Omental fat pad (tissue), 4 donors: ENCODE data around the gene CCL11. TPM values are rescaled to one million over a fixed set of nuclear protein-coding genes. Genes with fewer than 3 reads are reported as not detected.
A peak's percentile ranks its signal among the peaks of the same experiment; 100 is the strongest.

ENCODE experiments used
- ATAC-seq: fragments of 150-250 bp; one replicate; pipeline ENCODE4 v1.9.1; 2016; ENCODE audit warnings: mild to moderate bottlenecking, moderate library complexity; ENCODE audit not compliant: low FRiP score
- DNase-seq: peaks from one replicate; pipeline ENCODE4 v3.0.0-alpha.2; 2019; ENCODE audit warnings: low spot score
- CTCF ChIP-seq, 3 donors: fragments of 450-650 bp; IDR thresholded peaks; one replicate each; pipeline ENCODE4 v1.5.1; 2016 to 2017; ENCODE audit warnings: antibody characterized with exemption in 3 of 3, mild to moderate bottlenecking in 3 of 3, moderate library complexity in 2 of 3
- total RNA-seq, 4 donors: library from RNA; depleted of rRNA; stranded (reverse); fragments of >200 nt; gene quantifications; one replicate each; pipeline ENCODE4 v1.1.0, GENCODE V29; 2016

The CCL11 gene
- total RNA-seq, 4 donors from 2014 or later, result 3.3 to 37.2 TPM; not detected in 2

GRCh38 chr17:34245351-34245905, 40.1 kb upstream of the CCL11 start:
- no peak for TF ChIP-seq CTCF (IDR thresholded peaks at IDR 0.05)
- no peak for DNase-seq
- no peak for ATAC-seq

GRCh38 chr17:34246446-34246845, 39.1 kb upstream of the CCL11 start:
- no peak for TF ChIP-seq CTCF (IDR thresholded peaks at IDR 0.05)
- no peak for ATAC-seq
- no peak for DNase-seq

GRCh38 chr17:34246881-34247280, 38.7 kb upstream of the CCL11 start:
- DNase-seq (no peak), ATAC-seq (no peak)
- TF ChIP-seq CTCF (IDR thresholded peaks at IDR 0.05), result no peak

GRCh38 chr17:34248511-34249024, 37.0 kb upstream of the CCL11 start:
- TF ChIP-seq CTCF (IDR thresholded peaks at IDR 0.05), result no peak
- peak; percentile 24 for ATAC-seq
- no peak for DNase-seq

GRCh38 chr17:34249061-34249460, 36.5 kb upstream of the CCL11 start:
- ATAC-seq (no peak), DNase-seq (no peak)
- TF ChIP-seq CTCF (IDR thresholded peaks at IDR 0.05), result no peak

GRCh38 chr17:34249478-34249877, 36.1 kb upstream of the CCL11 start:
- TF ChIP-seq CTCF (IDR thresholded peaks at IDR 0.05), result no peak

GRCh38 chr17:34251186-34251585, 34.4 kb upstream of the CCL11 start:
- DNase-seq, result no peak
- ATAC-seq, result no peak
- no peak for TF ChIP-seq CTCF (IDR thresholded peaks at IDR 0.05)

More at GRCh38 chr17:34249478-34249877, 36.1 kb upstream of the CCL11 start:
- DNase-seq (no peak), ATAC-seq (no peak)
